Kidney glomerular epithelial cell (primary cell): ENCODE results near the gene IFT122.

Experiments
- DNase-seq: peaks from one replicate; lab custom pipeline; 2025; lab: John Stamatoyannopoulos, UW

The IFT122 gene

DNA sequence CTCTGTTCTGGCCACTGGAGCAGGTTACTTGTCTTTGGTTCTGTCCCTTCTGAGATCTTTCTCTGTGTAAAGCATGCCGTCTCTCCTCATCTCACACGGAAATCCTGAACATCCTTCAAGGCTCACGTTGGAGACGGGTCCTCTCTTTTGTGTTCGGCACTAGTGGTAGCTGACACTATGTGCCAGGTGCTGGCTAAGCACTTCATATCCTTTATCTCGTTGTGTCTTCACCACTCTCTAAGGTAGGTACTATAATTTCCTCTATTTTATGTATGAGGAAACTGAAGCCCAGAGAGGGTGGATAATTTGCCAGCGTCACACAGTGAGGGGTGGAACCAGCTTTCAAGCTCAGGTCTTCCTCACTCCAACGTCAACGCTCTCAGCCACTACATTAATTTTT is 1.2 kb downstream of the IFT122 start:
- DNase-seq = peak; percentile 54

DNA sequence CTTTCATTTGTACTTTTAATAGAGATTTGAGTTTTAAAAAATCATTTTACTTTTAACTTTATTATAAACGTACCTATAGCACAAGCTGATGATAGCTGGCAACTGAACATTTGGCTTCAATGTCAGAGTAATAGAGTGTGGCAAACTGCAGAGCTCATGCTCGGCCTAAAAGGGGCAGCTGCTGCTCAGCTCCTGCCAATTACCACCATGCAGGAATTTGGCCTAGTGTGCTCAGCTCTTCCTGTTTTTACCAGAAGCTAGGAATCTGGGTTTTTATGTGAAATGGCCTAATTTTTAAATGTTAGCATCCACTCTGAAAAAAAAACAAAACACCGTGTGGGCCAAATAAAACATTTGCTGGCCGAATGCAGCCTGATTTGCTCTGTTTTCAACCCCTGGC is 1.8 kb downstream of the IFT122 start:
- no peak for DNase-seq

DNA sequence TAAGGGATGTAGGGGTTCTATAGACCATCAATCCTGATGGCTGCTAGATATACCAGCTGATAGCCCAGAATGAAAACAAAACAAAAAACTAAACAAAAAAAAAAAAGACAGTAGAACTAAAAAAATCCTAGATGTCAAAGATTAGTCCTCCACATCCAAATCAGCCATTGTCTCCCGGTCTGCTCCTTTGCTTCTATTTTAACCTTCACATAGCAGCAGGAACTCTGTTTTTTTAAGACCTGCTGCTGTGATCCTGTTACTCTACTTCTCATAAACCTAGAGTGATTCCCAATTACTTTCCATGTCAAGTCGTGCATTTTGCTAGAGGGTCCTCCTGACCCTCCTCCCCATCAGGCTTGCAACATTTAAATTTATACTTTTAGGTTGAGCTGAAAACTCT is 2.5 kb downstream of the IFT122 start:
- no peak for DNase-seq

DNA sequence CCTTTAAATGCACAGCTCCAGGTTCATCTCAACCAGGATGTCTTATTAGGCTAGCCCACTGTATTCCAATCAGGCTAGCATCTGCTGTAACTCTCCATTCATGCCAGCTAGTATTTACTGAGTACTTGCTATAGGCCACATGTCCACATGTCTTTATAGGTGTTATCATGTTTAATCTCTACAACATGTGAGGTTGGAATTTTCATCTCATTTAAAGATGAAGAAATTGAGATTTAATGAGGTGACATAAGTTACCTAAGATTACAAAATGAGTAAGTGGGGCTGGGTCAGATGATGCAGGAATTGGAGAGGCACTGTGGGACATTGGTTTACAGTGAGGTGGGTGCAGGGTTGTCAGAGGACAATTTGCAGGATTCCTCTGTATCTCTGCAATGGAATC is 2.9 kb downstream of the IFT122 start:
- no peak for DNase-seq

DNA sequence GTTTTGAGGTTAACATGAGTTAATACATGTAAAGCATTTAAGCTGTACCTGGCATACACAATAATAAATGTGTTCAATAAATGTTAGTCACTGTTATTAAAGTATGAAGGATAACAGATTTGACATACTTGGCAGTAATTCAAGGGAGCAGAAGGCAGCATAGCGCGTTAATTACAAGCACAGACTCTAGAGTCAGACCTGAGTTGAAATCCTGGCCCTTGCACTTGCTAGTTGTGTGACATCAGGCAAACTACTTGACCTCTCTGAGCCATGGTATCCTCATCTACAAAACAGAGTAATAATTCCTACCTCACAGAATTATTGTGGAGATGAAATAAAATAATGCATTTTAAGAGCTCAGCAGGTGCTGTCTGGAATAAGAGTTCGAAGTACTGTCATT is 5.4 kb downstream of the IFT122 start:
- DNase-seq = no peak

DNA sequence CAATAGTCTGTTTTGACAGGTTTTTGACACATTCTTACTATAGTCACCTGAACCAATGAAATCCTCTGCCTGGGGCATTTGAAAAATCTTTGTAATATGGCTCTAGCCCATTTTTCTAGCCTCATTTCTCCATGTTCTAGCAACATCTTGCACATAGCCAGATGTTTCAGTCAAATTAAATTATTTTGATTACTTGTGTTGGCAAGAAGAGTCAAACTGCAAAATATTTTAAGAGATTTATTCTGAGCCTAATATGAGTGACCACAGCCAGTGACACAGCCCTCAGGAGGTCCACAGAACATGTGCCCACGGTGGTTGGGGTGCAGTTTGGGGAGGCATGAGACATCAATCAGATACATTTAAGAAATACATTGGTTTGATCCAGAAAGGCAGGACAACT is 6.9 kb downstream of the IFT122 start:
- no peak for DNase-seq

DNA sequence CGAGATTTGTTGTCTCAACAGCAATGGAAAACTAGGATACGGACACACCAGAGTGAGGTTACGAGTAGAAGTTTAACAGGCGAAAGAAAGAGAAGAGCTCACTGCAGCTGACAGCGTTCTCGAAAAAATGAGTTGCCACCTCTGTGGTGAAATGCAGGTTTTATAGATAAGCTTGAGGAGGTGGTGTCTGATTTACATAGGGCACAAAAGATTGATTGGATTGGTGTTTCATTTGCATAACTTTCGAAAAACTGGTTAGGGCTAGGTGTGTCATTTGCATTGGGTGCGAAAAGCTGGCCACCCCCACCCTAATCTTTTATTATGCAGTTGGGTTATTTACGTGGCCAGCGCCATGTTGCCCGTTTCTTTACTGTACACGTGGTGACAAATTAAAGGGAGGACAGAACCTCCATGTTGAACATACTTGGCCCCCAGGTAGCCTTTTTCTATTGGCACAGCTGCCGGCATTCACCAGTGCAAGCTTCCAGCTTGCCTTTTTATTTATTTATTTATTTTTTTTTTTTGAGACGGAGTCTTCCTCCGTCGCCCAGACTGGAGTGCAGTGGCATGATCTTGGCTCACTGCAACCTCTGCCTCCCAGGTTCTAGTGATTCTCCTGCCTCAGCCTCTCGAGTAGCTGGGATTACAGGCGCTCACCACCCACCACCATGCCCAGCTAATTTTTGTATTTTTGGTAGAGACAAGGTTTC is 8.3 kb downstream of the IFT122 start:
- DNase-seq = no peak

DNA sequence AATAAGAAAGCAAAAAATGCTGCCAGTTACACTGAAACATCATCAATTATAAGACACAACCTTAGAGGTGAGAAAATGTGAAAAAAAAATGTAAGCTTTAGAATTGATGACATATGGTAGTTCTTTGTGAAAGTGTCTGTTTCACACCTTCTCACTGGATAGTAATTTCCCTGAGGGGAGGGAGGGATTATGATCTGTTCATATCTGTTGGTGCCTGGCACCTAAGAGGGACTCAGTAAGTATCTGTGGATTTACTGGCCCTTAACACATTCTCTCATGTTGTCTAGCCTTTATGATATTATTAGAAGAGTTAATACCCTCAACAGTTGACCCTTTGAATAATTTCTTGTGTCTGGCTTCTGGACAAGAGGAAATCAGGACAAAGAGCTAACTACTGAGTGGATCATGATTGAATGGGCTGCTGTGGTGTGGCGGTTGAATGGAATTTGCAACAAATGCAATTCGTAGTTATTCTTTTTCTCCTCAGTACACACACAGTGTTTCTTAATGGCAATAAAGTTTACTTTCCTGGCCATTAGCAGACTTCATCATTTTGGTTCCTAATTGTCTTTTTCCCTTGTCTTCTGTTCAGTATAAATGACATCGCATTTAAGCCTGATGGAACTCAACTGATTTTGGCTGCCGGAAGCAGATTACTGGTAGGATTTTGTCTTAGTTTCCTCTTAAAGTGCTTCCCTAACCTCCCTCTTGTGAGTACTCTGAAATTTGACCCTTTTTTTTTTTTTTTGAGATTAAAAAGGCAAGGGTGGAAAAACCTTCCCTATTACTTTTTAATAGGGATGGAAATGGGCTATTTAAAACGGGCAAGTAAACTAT is 9.5 kb downstream of the IFT122 start:
- peak; percentile 39 for DNase-seq

DNA sequence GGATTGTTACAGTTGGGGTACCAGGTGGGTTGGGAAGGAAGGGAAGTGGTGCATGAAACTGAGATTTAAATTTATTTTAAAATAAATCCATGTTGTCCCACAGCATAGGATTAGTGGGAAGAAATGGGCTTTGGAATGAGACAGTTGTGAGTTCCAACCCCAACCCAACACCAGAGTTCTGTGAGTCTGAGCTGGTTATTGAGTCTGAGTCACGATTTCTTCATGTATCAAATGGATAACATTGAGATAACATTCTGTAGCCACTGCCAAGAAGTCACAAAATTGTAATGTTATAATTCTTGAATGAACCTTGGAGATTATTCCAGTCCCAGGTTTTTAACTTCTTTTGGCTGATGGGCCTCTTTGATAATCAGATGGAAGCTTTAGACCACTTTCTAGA is 13.7 kb downstream of the IFT122 start:
- no peak for DNase-seq

DNA sequence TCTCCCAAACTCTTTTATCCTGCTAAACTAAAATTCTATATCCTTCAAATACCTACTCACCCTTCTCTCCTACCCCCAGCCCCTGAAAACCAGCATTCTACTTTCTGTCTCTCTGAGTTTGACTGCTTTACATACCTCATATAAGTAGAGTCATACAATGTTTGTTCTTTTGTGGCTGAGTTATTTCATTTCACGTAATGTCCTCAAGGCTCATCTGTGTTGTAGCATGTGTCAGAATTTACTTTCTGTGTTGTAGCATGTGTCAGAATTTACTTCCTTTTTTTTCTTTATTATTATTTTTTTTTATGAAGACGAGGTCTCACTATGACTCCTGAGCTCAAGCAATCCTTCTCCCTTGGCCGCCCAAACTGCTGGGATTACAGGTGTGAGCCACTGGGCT is 20.1 kb downstream of the IFT122 start:
- no peak for DNase-seq

DNA sequence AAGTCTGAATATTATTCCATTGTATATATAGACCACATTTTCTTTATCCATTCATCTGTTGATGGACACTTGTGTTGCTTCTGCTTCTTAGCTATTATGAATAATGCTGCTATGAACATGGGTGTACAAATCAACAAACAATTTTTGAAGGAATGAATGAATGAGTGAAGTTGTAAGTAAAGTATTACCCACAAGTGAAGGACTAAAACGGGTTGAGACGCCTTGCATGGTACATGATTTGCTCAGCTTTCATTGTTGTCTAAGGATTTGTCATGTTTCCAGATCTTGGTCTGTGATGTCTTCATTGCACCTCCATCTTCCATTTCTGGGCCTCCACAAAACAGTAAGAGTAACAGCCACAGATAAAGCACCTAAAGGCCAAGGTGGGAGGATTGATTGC is 20.5 kb downstream of the IFT122 start:
- DNase-seq = no peak

DNA sequence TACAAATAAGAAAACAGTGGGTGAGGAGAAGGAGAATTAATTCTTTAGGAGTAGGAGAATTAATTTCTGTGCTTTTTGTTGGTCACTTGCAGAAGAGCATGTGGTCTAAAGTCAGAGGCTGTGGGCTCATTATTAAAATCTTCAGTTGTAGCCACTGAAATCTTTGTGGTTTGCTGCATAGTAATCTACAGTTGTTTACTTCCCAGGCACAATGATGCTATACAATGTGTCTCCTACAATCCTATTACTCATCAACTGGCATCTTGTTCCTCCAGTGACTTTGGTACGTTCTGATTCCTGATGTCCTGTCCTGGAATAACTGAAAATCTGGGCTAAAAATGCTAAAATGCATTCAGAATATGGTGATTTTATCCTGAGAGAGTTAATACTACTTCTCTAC is 21.0 kb downstream of the IFT122 start:
- DNase-seq = no peak

DNA sequence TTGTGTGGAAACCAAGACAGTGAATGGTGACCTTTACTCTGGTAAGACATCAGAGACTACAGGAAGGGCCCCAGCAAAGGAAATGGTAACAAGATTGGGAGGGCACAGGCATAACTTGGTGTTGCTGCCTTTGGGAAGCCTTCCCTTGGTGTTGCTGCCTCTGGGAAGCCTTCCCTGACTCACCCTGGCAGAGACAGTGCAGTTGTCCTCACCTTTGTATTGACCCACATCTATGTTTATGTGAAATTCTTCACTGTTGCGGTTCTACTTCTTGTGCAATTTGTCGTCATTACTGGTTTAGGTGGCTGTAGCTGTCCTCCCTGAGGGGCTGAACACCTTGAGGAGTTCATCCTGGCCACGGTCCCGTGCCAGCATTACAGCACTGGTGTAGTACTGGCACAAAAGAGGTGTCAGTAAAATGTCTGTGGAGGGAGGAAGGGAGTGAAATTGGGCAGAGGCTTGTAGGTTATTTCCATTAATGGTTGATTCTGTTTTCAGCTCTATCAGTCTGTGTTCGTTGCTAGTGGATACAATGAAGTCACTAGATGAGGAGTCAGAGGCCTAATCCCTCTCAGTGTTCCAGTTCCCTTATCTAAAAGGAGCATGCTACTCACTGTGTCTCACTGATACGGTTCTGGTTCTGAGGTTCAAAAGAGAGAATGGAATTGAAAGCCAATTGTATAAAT is 21.6 kb downstream of the IFT122 start:
- DNase-seq = no peak

DNA sequence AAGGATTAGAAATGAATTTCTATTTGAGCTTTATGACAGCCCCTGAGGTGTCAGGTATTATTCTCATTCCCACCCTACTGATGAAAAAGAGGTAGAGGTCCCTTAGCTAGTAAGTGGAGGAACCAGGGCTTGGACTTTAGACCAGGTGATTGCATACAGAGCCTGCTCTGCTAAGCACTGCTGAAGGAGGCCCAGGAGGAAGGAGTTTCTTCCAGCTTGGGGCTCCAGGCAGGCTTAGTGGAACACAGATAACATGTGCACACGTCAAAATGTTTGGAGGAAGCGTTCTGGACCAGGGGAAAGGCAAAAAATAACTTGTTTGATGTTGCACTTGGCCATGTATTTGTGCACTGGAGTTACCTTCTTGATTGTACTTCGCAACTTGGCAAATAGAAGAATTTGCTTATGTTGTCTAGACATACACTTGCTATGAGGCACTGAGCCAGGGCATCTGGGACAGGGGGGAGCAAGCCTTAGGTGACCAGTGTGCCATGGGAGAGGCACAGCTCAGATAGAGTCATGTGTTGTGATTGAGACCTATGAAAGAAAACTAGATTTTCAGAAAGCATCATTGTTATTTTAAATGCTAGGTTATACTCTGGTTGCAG is 22.4 kb downstream of the IFT122 start:
- no peak for DNase-seq

DNA sequence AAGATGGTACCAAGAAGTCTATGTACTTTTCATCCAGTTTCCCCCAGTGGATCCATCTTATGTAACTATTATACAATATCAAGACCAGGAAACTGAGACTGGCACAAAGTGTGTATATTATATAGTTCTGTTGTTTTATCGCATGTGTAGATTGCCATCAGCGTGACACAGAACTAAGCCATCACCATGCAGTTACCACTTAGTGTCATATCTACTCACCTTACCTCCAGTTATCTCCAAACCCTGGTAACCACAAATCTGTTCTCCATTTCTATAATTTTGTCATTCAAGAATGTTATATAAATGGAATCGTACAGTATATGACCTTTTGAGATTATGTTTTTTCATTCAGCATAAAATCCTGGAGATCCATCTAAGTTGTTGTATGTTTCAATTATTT is 23.1 kb downstream of the IFT122 start:
- DNase-seq = no peak

DNA sequence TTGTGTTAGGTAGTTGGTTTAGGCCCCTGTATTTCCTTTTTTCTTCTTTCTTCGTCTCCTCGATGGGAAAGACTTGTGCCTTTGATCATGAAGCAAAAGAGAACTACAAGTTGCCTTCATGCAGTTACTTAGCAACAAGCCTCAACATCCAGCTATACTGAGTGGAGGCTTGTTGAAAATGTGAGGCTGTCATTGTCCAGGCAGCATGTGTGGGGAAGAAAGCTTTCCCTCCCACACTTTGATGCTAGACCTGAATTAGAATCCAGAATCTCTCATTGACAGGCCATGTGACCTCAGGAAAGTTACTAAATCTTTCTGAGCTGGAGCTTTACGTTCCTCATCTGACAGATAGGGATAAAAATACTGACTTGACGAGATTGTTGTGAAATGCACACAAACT is 23.7 kb downstream of the IFT122 start:
- no peak for DNase-seq

DNA sequence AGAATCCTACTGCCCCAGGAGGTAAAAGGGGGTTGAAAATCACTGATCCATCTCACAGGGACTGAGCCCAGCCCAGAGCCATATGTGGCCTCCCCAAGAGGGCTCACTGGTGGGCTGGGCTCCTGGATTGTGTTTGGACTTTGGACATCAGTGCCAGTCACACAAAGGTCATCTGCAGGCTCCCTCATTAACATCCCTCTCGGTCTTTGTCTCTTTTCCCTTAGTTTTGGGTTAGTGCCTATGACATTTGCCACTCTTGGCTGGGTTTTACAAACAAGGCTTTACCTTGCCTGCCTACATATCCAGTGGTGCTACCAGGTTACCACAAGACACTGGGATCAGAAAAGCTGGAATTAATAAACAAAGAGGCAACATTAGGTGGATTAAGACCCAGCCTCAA is 27.9 kb downstream of the IFT122 start:
- DNase-seq = no peak

DNA sequence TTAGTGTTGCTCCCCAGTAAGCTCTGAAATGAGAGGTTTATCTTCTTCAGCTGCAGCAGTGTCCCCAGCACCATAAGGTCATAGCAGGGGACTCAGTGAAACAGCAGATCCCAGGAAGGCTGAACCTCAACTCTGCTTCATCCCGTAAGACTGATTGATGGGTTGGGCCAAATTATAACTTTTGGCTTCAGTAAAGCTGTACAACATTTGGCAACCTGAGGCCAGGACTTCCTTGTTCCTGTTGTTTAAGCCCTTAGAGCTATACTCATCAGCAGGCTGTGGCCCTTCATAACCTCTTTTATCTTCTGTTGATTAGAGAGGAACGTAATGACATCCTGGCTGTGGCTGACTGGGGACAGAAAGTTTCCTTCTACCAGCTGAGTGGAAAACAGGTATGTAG is 29.0 kb downstream of the IFT122 start:
- no peak for DNase-seq

DNA sequence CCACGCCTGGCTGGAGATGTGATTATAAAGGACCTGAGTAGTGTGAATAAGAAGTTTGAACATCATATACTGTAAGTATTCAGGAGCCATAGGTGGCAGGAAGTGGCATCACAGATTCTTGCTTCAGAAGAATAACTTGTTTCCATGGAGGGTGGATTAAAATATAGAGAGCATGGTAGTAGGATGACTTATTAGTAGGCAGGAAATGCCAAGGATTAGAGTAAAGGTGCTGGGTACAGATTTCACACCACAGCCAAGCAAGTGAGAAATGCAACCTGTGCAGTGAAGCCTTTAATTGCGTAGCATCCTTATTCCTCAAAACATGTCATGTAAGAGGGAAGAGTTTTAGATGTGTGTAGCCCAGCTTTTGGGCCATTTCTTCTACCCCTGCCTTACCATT is 30.8 kb downstream of the IFT122 start:
- no peak for DNase-seq

DNA sequence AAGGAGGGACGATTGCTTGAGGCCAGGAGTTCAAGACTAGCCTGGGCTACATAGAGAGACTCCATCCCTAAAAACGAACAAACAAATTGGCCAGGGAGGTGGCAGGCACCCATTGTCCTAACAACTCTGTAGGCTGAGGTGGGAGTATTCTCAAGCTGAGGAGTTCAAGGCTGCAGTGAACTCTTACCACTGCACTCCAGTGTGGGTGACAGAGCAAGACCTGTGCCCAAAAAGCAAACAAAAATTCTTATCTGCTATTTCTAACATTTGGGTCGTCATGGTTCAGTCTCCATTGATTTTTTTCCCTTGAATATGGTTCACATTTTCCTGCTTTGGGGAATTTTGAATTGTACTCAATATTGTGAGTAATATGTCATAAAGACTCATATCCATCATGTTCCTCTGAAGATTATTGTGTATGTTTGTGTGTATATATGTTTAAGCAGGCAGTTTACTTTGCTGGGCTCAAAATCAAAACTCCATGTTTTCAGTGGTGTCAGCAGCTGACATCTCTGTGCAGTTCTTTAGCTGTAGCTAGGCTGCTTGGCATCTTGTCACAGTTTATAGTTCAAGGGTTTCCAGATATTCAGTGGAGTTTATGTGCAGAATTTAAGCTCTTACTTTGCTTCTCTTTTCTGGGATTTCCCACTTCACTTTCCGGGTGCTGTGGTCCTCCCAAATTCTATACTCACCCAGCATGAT is 33.2 kb downstream of the IFT122 start:
- DNase-seq = no peak

DNA sequence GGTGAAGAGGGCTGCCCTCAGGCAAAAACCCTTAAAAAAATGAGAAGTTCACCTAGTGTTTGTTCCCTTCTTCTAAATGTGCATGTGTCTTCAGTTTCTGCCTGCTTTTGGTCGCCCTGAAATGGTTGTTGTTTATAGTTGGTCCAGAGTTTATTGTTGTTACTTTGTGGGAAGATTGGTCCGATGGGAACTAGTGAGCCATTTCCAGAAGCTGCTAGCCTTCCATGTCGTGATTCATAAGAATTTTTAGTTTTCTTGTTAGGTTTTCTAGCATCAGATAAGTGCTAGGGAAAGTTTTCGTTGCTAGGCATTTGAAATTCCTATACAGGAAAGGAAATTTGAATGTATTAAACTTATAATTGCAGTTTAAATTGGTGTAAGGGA is 33.7 kb downstream of the IFT122 start:
- DNase-seq = no peak
